Activated T-cell treated with anti-CD3 and anti-CD28 coated beads, Interleukin-2, amount 50 U/mL, for 72 hours (primary cell): ENCODE data around the gene CREBRF. TPM values are rescaled to one million over a fixed set of nuclear protein-coding genes. Genes with fewer than 3 reads are reported as not detected.
A peak's percentile ranks its signal among the peaks of the same experiment; 100 is the strongest.
"Not testable (repeated sequence)": the region's sequence is repeated elsewhere in the genome, so short reads cannot be mapped to it uniquely, and the experiment has no call there.

Experiments used
- ATAC-seq, 2 donors: fragments of 150-1000 bp; cut with Tn5 transposase; replicated peaks in 1 of 2; 2 replicates each; pipeline ENCODE4 v1.10.0; 2021; ENCODE audit warnings: moderate library complexity in 2 of 2, mild to moderate bottlenecking in 1 of 2
- DNase-seq, 2 donors: peaks; one replicate each; pipeline ENCODE4 v3.0.0; 2021 to 2022; ENCODE audit warnings: mixed read lengths in 1 of 2
- H3K27ac Mint-ChIP-seq: one replicate; pipeline ENCODE4 v1.8.0; 2022; ENCODE audit warnings: mild to moderate bottlenecking, moderate library complexity, mixed read lengths
- H3K27me3 Mint-ChIP-seq: one replicate; pipeline ENCODE4 v1.8.0; 2022; ENCODE audit warnings: low read depth, mixed read lengths
- H3K36me3 Mint-ChIP-seq, 2 donors: one replicate each; pipeline ENCODE4 v1.8.0; 2022; ENCODE audit warnings: mixed read lengths in 2 of 2, mild to moderate bottlenecking in 1 of 2; ENCODE audit not compliant: insufficient read depth in 2 of 2
- H3K4me1 Mint-ChIP-seq: one replicate; pipeline ENCODE4 v1.8.0; 2022; ENCODE audit warnings: low read depth, mixed read lengths
- H3K4me3 Mint-ChIP-seq, 2 donors: one replicate each; pipeline ENCODE4 v1.8.0; 2022; ENCODE audit warnings: mild to moderate bottlenecking in 2 of 2, mixed read lengths in 2 of 2, moderate library complexity in 2 of 2
- H3K9me3 Mint-ChIP-seq, 2 donors: one replicate each; pipeline ENCODE4 v1.8.0; 2022; ENCODE audit warnings: mixed read lengths in 2 of 2
- total RNA-seq, 2 donors: library from RNA; stranded (reverse); gene quantifications; one replicate each; pipeline ENCODE4 v1.2.3, GENCODE V29; 2022

The CREBRF gene
- total RNA-seq = 10 to 100 TPM; 33.1 to 35.8 TPM

- DNase-seq (peak; percentile 98 to 100), ATAC-seq (peak; percentile 71 to 72)
- H3K9me3 Mint-ChIP-seq = no peaks in the 10 kb centered on the region
- H3K4me1 Mint-ChIP-seq = peaks cover 41% of the 10 kb centered on the region
- peak within 1 kb of the TSS; percentile 92 to 97 for H3K4me3 Mint-ChIP-seq
- peak within 1 kb of the TSS; percentile 89 for H3K27ac Mint-ChIP-seq
- no peaks in the 10 kb centered on the region for H3K36me3 Mint-ChIP-seq
- H3K27me3 Mint-ChIP-seq = no peaks in the 10 kb centered on the region
Measured at GRCh38 chr5:173055983-173056782, at the start of gene CREBRF. CREBRF (plus strand) TSS chr5:173056352; CDS start chr5:173080776, 24,424 bp downstream.

- peaks cover 64% of the 10 kb centered on the region for H3K4me1 Mint-ChIP-seq
- ATAC-seq = peak; percentile 67 to 69
- peak overlapping the region; percentile 35 to 40 for H3K4me3 Mint-ChIP-seq
- peak overlapping the region; percentile 4 for H3K27ac Mint-ChIP-seq
- peak in 1 of 2 donors; percentile 22 for DNase-seq
- H3K36me3 Mint-ChIP-seq = peaks cover 0 to 5% of the 10 kb centered on the region in 2 donors
- no peaks in the 10 kb centered on the region for H3K27me3 Mint-ChIP-seq
- no peaks in the 10 kb centered on the region for H3K9me3 Mint-ChIP-seq
Measured at GRCh38 chr5:173010021-173010420, 46.1 kb upstream of the CREBRF start.

GRCh38 chr5:173010547-173011464, 45.3 kb upstream of the CREBRF start:
- H3K4me3 Mint-ChIP-seq = no peak overlapping the region
- peak overlapping the region; percentile 26 for H3K27ac Mint-ChIP-seq
- no peaks in the 10 kb centered on the region for H3K27me3 Mint-ChIP-seq
- ATAC-seq = no peak
- no peak for DNase-seq
- no peaks in the 10 kb centered on the region for H3K9me3 Mint-ChIP-seq
- peaks cover 0 to 5% of the 10 kb centered on the region in 2 donors for H3K36me3 Mint-ChIP-seq
- peaks cover 70% of the 10 kb centered on the region for H3K4me1 Mint-ChIP-seq

GRCh38 chr5:173011566-173011965, 44.6 kb upstream of the CREBRF start:
- H3K27ac Mint-ChIP-seq = peak overlapping the region; percentile 19
- no peaks in the 10 kb centered on the region for H3K9me3 Mint-ChIP-seq
- peaks cover 0 to 5% of the 10 kb centered on the region in 2 donors for H3K36me3 Mint-ChIP-seq
- DNase-seq (no peak), ATAC-seq (no peak)
- no peak overlapping the region for H3K4me3 Mint-ChIP-seq
- H3K4me1 Mint-ChIP-seq = peaks cover 75% of the 10 kb centered on the region
- no peaks in the 10 kb centered on the region for H3K27me3 Mint-ChIP-seq

- peaks cover 76% of the 10 kb centered on the region for H3K4me1 Mint-ChIP-seq
- no peaks in the 10 kb centered on the region for H3K27me3 Mint-ChIP-seq
- no peak overlapping the region for H3K27ac Mint-ChIP-seq
- H3K4me3 Mint-ChIP-seq = no peak overlapping the region
- DNase-seq (no peak), ATAC-seq (no peak)
- no peaks in the 10 kb centered on the region for H3K9me3 Mint-ChIP-seq
- H3K36me3 Mint-ChIP-seq = peaks cover 0 to 5% of the 10 kb centered on the region in 2 donors
Measured at GRCh38 chr5:173012882-173013281, 43.3 kb upstream of the CREBRF start.

- H3K27ac Mint-ChIP-seq = no peak overlapping the region
- peaks cover 0 to 5% of the 10 kb centered on the region in 2 donors for H3K36me3 Mint-ChIP-seq
- H3K9me3 Mint-ChIP-seq = no peaks in the 10 kb centered on the region
- peaks cover 71% of the 10 kb centered on the region for H3K4me1 Mint-ChIP-seq
- no peaks in the 10 kb centered on the region for H3K27me3 Mint-ChIP-seq
- no peak for ATAC-seq
- DNase-seq = no peak
- no peak overlapping the region for H3K4me3 Mint-ChIP-seq
Measured at GRCh38 chr5:173014671-173015070, 41.5 kb upstream of the CREBRF start.

- Mint-ChIP-seq H3K27ac (no peak overlapping the region), H3K36me3 (peaks cover 0 to 5% of the 10 kb centered on the region in 2 donors), H3K4me3 (no peak overlapping the region), H3K4me1 (peaks cover 68% of the 10 kb centered on the region), H3K9me3 (no peaks in the 10 kb centered on the region), H3K27me3 (no peaks in the 10 kb centered on the region)
- DNase-seq (no peak), ATAC-seq (no peak)
Measured at GRCh38 chr5:173015192-173015591, 41.0 kb upstream of the CREBRF start.

GRCh38 chr5:173015598-173016455, 40.3 kb upstream of the CREBRF start:
- Mint-ChIP-seq H3K4me3 (peak overlapping the region; percentile 20 to 45), H3K9me3 (no peaks in the 10 kb centered on the region), H3K27ac (peak overlapping the region; percentile 86), H3K36me3 (peaks cover under 1 to 7% of the 10 kb centered on the region in 2 donors), H3K4me1 (peaks cover 68% of the 10 kb centered on the region), H3K27me3 (no peaks in the 10 kb centered on the region)
- ATAC-seq (no peak), DNase-seq (no peak)

GRCh38 chr5:173016598-173017046, 39.5 kb upstream of the CREBRF start:
- peak overlapping the region; percentile 4 to 45 for H3K4me3 Mint-ChIP-seq
- no peaks in the 10 kb centered on the region for H3K9me3 Mint-ChIP-seq
- ATAC-seq (peak; percentile 44 to 52), DNase-seq (no peak)
- H3K27me3 Mint-ChIP-seq = no peaks in the 10 kb centered on the region
- peaks cover 66% of the 10 kb centered on the region for H3K4me1 Mint-ChIP-seq
- H3K36me3 Mint-ChIP-seq = peaks cover 2 to 10% of the 10 kb centered on the region in 2 donors
- H3K27ac Mint-ChIP-seq = peak overlapping the region; percentile 86

GRCh38 chr5:173017087-173017486, 39.1 kb upstream of the CREBRF start:
- H3K9me3 Mint-ChIP-seq, ATAC-seq: not testable (repeated sequence)
- peak overlapping the region in 1 of 2 donors; percentile 45 for H3K4me3 Mint-ChIP-seq

GRCh38 chr5:173018358-173018757, 37.8 kb upstream of the CREBRF start:
- peaks cover 52% of the 10 kb centered on the region for H3K4me1 Mint-ChIP-seq
- peak overlapping the region; percentile 88 for H3K27ac Mint-ChIP-seq
- no peaks in the 10 kb centered on the region for H3K27me3 Mint-ChIP-seq
- H3K9me3 Mint-ChIP-seq = no peaks in the 10 kb centered on the region
- ATAC-seq (no peak), DNase-seq (no peak)
- no peak overlapping the region for H3K4me3 Mint-ChIP-seq
- peaks cover 4 to 6% of the 10 kb centered on the region in 2 donors for H3K36me3 Mint-ChIP-seq

More at GRCh38 chr5:173017087-173017486, 39.1 kb upstream of the CREBRF start:
- H3K36me3 Mint-ChIP-seq, DNase-seq, H3K27me3 Mint-ChIP-seq: not testable (repeated sequence)
- Mint-ChIP-seq H3K27ac (peak overlapping the region; percentile 86), H3K4me1 (peaks cover 62% of the 10 kb centered on the region)

GRCh38 chr5:173020154-173020581, 36.0 kb upstream of the CREBRF start:
- H3K27me3 Mint-ChIP-seq = no peaks in the 10 kb centered on the region
- H3K4me1 Mint-ChIP-seq = peaks cover 34% of the 10 kb centered on the region
- H3K9me3 Mint-ChIP-seq = no peaks in the 10 kb centered on the region
- H3K27ac Mint-ChIP-seq = peak overlapping the region; percentile 2
- peaks cover 6 to 10% of the 10 kb centered on the region in 2 donors for H3K36me3 Mint-ChIP-seq
- no peak for DNase-seq
- no peak for ATAC-seq
- H3K4me3 Mint-ChIP-seq = no peak overlapping the region
